T-helper 2 cell treated with Interferon-gamma antibody and Interleukin-4, amounts not matched to agents 5 μg/mL and 100 μg/mL, for 36 hours (primary cell): ENCODE data around the gene ELAVL1.

Source experiments
- DNase-seq: peaks from one replicate; pipeline ENCODE4 v3.0.0; 2021; ENCODE audit warnings: low spot score
- H3K27ac Mint-ChIP-seq: one replicate; pipeline ENCODE4 v1.8.0; 2021; ENCODE audit warnings: mild to moderate bottlenecking, mixed read lengths
- H3K27me3 Mint-ChIP-seq: one replicate; pipeline ENCODE4 v1.8.0; 2021; ENCODE audit warnings: low read depth, mixed read lengths
- H3K36me3 Mint-ChIP-seq: one replicate; pipeline ENCODE4 v1.8.0; 2021; ENCODE audit warnings: low read depth, mixed read lengths
- H3K4me1 Mint-ChIP-seq: one replicate; pipeline ENCODE4 v1.8.0; 2021; ENCODE audit warnings: low read depth, mixed read lengths
- H3K4me3 Mint-ChIP-seq: one replicate; pipeline ENCODE4 v1.8.0; 2022; ENCODE audit warnings: mild to moderate bottlenecking, moderate library complexity, mixed read lengths
- H3K9me3 Mint-ChIP-seq: one replicate; pipeline ENCODE4 v1.8.0; 2021; ENCODE audit warnings: mixed read lengths

The ELAVL1 gene

DNA sequence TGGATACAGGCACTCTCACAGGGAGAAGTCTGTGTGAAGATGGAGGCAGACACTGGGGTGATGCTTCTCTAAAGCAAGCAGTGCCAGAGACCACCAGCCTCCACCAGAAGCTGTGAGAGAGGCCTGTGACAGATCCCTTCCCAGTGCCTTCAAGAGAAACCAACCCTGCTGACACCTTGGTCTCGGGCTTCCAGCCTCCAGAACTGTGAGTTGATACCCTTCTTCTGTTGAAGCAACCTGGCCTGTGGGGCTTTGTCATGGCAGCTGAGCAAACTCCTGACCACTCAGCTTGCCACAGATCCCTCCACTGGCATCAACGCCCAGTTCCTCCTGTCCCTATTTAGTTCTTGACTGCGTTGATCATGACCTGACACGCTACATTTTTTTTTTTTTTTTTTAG, 29.0 kb downstream of the ELAVL1 start:
- Mint-ChIP-seq H3K9me3 (no peaks in the 10 kb centered on the region), H3K4me3 (no peak overlapping the region), H3K4me1 (no peaks in the 10 kb centered on the region), H3K36me3 (peaks cover 9% of the 10 kb centered on the region), H3K27me3 (no peaks in the 10 kb centered on the region), H3K27ac (no peak overlapping the region)
- no peak for DNase-seq

DNA sequence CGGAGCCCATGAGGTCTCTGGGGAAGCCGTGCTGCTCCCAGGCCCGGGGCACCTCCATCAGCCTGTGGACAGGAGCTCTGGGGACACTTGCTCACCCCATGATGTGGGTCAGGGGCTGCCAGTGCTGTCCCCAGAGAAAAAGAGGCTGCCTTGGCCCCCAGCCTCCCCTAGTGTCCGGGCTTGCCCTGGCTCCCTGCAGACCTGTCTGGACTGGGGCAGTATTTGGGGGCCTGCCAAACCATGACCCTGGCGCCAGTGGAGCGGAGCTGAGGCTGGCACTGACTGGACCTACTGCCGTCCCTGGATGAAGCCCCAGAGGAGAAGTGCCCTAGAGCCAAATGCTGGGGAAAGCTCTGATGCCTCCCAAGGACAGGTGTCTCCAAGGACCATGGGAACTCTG, 30.4 kb downstream of the ELAVL1 start:
- no peaks in the 10 kb centered on the region for H3K27me3 Mint-ChIP-seq
- no peak overlapping the region for H3K4me3 Mint-ChIP-seq
- no peak for DNase-seq
- H3K36me3 Mint-ChIP-seq = peaks cover 10% of the 10 kb centered on the region
- no peaks in the 10 kb centered on the region for H3K4me1 Mint-ChIP-seq
- no peaks in the 10 kb centered on the region for H3K9me3 Mint-ChIP-seq
- H3K27ac Mint-ChIP-seq = no peak overlapping the region

DNA sequence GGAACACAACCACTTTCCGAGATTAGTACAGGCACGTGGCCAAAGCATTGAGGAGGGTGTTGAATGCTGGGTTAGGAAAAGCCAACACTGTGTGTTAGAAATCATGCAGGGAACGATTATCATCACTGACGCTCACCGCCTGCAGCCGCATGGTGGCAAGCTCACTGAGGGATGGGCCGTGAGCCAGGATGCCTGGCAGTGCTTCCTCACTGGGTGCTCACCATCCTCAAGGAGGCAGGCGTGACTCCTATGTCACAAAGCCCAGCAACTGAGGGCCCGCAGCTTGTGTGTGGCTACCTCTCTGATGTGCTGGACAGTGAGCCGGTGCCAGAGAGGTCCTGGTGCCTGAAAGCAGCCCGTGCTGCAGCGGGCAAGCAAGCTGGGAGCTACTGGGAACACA, 31.6 kb downstream of the ELAVL1 start:
- no peak for DNase-seq
- Mint-ChIP-seq H3K27ac (no peak overlapping the region), H3K9me3 (no peaks in the 10 kb centered on the region), H3K4me1 (no peaks in the 10 kb centered on the region), H3K36me3 (peaks cover 10% of the 10 kb centered on the region), H3K27me3 (no peaks in the 10 kb centered on the region), H3K4me3 (no peak overlapping the region)

DNA sequence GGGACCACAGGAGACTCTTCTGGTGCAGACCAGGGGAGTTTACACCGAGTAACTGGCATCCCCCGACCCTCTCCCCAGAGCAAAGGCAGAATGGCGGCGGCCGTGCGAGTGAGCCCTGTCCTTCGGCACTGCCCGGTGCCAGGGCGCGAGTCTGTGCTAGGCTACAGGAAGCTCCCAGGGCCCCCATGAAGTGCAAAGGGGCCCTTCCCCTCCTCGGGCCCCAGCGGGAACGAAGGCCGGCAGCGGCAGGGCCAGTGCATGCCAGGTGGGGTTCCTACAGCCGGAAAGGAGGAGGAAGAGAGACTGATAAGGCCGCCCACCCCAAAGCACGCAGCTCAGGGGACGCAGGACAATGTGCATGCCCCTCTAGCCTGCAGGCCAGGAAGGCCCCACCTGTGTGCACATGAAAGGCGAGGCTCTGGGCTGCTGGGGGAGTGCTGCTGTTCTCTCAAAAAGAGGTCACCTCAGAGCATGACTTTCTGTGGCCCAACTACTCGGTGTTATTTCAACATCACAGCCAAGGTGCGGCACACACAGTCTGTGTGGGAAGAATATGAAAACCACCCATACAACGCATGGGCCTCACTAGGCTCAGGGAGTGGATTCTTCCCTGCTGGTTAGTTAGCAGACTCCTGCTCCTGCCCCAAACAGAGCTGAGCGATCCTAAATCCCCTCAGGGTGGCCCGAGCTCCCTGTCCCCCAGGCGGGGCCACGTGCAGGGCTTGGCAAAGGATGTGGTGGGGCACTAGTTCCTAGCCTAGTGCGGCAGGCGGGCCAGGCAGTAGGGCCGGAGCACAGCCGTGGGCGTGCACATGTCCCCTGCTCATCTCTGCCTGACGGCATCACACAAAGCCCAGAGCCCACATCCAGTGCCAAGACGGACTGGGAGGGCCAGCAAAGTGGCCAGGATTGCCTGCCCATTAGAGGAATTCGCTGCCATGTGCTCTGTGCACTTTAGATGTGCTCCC, 33.6 kb downstream of the ELAVL1 start:
- no peaks in the 10 kb centered on the region for H3K27me3 Mint-ChIP-seq
- H3K27ac Mint-ChIP-seq = no peak overlapping the region
- H3K36me3 Mint-ChIP-seq = peaks cover 16% of the 10 kb centered on the region
- no peaks in the 10 kb centered on the region for H3K9me3 Mint-ChIP-seq
- no peak for DNase-seq
- no peak overlapping the region for H3K4me3 Mint-ChIP-seq
- no peaks in the 10 kb centered on the region for H3K4me1 Mint-ChIP-seq

DNA sequence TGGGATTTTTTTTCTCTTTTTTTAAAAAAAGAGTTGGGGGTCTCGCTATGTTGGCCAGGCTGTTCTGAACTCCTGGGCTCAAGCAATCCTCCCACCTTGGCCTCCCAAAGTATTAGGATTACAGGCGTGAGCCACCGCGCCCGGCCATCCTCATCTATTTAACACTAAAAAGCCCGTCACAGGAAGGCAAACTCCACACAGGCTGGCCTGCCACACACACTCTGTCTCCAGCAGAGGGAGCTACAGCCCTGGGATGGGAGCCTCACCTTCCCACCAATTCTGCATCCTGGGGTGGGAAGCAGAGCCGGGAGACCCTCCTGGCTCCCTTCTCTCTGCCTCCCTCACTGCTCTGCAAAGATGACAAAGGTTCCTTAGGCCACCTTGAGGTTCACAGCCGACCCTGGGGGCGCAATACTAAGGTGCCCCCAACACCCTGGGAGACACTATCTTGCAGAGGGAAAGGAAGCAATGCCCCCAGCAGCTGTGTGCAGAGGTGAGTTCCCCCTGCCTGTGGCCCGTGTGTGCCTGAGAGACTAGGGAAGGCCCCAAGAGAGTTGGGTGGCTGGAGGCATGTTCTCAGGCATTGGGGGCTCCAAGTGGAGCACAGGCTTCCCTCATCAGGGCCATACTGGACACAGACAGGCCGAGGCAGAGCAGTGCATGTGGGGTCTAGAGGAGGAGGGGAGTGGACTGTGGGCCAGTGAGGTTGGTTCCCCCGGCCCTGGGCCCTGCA, 34.6 kb downstream of the ELAVL1 start:
- H3K27ac Mint-ChIP-seq = no peak overlapping the region
- no peak for DNase-seq

DNA sequence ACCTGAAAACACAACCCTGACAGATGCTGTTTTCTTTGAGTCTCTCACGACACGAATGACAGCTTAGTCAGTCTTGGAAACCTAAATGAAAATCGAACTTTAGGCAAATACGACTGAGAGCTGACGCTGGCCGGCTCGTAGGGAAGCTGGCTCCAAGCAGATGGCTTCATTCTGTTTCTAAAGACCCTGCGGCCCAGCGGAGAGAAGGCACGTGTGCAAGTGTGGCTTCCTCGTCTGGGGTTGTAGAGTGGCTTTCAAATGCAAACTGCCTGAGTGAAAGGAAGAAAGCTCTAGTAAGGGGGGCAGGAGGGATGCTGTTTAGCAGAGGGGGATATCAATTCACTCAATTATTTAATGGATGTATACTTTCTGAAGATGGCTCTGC, 35.9 kb downstream of the ELAVL1 start:
- Mint-ChIP-seq H3K36me3 (peaks cover 23% of the 10 kb centered on the region), H3K27me3 (no peaks in the 10 kb centered on the region), H3K4me3 (no peak overlapping the region), H3K4me1 (no peaks in the 10 kb centered on the region), H3K9me3 (no peaks in the 10 kb centered on the region), H3K27ac (no peak overlapping the region)
- DNase-seq = no peak

More for the DNA sequence above, 34.6 kb downstream of the ELAVL1 start:
- H3K4me3 Mint-ChIP-seq = no peak overlapping the region
- H3K9me3 Mint-ChIP-seq = no peaks in the 10 kb centered on the region
- H3K4me1 Mint-ChIP-seq = no peaks in the 10 kb centered on the region
- no peaks in the 10 kb centered on the region for H3K27me3 Mint-ChIP-seq
- peaks cover 21% of the 10 kb centered on the region for H3K36me3 Mint-ChIP-seq

DNA sequence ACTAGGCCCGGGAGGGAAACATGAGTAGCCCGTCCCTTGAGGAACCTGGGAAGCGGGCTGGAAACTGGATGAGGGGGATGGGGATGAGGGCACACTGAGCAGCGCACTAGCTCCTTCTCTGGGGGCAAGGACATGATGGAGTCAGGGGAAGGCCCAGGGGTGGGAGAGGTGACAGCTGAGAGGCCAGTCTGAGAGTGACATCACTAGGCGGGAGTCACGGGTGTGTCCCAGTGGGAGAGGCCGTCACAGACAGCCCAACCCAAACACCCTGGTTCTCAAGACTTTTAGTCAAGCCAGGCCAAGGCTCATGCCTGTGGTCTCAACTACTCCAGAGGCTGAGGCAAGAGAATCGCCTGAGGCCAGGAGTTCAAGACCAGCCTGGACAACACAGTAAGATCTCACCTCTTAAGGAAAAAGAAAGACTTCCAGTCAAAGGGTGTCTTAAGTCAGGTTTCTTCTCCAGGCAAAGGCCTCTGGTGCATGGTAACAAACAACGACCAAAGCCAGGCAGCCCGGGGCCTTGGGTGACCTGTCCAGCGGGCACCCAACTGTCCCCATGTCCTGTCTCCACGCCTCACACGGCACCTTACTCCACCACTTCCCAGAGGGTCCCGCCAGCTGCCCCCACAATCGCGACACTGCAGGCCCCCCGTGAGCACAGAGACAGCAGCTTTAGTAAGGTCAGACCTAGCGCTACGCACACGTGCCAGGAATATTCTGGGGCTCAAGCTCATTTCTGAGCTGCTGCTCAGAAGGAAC, 36.5 kb downstream of the ELAVL1 start:
- Mint-ChIP-seq H3K27ac (no peak overlapping the region), H3K36me3 (peaks cover 26% of the 10 kb centered on the region), H3K9me3 (no peaks in the 10 kb centered on the region), H3K4me3 (no peak overlapping the region), H3K27me3 (no peaks in the 10 kb centered on the region), H3K4me1 (no peaks in the 10 kb centered on the region)
- DNase-seq = no peak

DNA sequence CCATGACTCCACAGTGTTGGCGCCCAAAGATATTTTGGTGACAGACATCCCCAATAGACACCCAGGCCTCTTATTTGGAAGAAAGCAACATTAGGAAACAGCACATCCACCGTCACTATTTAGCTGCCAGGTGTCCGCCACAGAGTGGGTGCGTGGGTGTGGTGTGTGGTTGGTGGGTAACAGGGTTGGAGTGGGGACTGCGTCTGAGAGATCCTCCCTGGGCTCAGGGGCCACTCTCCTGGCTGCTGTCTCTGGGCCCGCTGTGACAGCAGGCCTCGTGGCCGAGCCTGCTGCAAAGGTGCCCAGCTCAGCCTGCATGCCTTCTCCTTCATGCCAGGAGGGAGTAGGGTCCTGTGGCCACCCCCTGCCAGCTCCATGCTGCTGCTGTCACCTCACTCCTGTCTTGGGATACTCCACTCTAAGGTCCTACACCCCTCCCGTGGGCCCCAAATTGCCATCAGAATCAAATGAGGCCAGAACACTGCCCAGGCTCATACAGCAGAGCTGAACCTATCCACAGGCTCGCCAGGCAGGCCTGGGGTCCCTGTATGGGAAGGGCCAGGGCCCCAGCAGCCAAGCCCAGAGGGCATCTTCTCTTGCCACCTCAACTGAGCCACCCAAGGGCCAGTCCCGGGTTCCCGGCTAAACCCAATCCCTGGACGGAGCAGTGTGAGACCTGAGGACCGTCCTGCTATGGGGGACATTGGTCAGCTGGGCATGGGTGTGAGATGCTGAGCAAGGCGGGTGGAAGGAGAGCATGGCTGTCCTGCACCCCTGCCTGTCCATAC, 37.2 kb downstream of the ELAVL1 start:
- Mint-ChIP-seq H3K9me3 (no peaks in the 10 kb centered on the region), H3K27me3 (no peaks in the 10 kb centered on the region), H3K27ac (no peak overlapping the region), H3K4me1 (no peaks in the 10 kb centered on the region), H3K36me3 (peaks cover 19% of the 10 kb centered on the region), H3K4me3 (no peak overlapping the region)
- no peak for DNase-seq

DNA sequence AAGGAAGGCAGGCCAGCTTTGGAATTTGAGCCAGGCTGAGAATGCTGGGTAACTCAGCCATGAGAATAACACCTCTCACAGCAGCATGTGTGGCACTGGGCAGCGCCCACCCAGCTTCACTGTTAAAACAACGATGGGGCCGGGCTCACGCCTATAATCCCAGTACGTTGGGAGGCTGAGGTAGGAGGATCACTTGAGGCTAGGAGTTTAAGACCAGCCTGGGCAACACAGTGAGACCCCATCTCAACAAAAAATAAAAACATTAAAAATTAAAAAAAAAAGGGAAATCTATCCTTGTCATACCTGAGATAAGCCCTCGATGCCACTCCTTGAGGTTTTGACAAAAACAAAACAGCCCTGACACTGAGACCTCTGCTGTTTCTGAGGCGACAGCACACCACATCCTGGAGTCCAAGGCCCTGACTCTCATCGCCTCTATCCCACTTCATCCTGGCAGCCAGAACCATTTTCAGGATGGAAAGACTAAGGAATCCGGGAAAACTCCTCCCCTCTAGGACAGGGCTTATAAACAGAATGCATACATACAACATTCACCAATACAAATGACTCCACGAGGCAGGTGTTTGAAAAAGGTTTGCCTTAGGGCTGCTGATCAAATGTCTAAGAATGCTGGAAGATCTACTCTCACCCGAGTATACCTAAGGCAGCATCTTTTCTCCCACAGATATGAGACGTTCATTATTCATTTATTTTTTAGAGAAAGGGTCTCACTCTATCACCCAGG, 39.3 kb downstream of the ELAVL1 start:
- DNase-seq = no peak
- H3K27ac Mint-ChIP-seq = no peak overlapping the region
- no peaks in the 10 kb centered on the region for H3K9me3 Mint-ChIP-seq
- no peak overlapping the region for H3K4me3 Mint-ChIP-seq
- H3K36me3 Mint-ChIP-seq = peaks cover 25% of the 10 kb centered on the region
- no peaks in the 10 kb centered on the region for H3K4me1 Mint-ChIP-seq
- no peaks in the 10 kb centered on the region for H3K27me3 Mint-ChIP-seq

DNA sequence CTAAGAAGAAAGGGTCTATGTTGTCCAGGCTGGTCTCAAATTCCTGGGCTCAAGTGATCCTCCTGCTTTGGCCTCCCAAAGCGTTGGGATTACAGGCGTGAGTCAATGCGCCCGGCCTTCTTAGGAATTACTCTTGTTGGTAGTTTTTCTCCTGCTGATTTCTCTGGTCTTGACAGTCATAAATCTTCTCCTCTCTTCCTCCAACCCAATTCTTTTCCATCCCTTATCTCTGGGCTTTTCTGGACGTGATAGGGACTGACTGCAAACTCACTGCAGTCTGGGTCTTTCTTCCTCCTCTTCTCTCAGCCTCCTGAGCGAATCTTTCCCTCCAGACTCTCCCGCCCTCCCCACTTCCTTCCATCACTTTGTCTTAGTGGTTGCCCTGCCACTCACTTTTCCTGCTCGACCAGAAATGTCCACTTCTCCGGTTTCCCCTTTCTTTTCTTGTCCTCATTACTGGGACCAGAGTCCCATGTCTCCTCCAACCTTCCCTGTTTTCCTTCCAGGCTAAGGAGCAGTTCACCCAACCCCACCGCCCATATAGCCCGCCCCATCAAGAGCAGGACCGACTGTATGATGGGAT, 40.1 kb downstream of the ELAVL1 start:
- DNase-seq = no peak
- no peaks in the 10 kb centered on the region for H3K27me3 Mint-ChIP-seq
- H3K27ac Mint-ChIP-seq = no peak overlapping the region
- H3K36me3 Mint-ChIP-seq = peaks cover 22% of the 10 kb centered on the region
- H3K9me3 Mint-ChIP-seq = no peaks in the 10 kb centered on the region
- no peak overlapping the region for H3K4me3 Mint-ChIP-seq
- no peaks in the 10 kb centered on the region for H3K4me1 Mint-ChIP-seq

DNA sequence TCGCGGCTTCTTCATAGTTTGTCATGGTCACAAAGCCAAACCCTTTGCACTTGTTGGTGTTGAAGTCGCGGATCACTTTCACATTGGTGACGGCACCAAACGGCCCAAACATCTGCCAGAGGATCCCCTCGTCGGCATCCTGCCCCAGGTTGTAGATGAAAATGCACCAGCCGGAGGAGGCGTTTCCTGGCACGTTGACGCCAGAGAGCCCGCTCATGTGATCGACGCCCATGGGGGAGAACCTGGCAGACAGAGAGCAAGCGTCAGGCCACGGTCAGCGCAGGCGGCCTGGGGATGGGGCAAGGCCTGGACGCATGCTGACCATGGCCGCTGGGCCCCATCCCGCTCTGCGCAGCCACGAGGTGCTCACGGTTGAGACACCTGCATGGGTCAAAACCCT, 41.9 kb downstream of the ELAVL1 start:
- Mint-ChIP-seq H3K4me3 (no peak overlapping the region), H3K36me3 (peaks cover 24% of the 10 kb centered on the region), H3K27ac (no peak overlapping the region), H3K27me3 (no peaks in the 10 kb centered on the region), H3K4me1 (no peaks in the 10 kb centered on the region), H3K9me3 (no peaks in the 10 kb centered on the region)
- DNase-seq = no peak

DNA sequence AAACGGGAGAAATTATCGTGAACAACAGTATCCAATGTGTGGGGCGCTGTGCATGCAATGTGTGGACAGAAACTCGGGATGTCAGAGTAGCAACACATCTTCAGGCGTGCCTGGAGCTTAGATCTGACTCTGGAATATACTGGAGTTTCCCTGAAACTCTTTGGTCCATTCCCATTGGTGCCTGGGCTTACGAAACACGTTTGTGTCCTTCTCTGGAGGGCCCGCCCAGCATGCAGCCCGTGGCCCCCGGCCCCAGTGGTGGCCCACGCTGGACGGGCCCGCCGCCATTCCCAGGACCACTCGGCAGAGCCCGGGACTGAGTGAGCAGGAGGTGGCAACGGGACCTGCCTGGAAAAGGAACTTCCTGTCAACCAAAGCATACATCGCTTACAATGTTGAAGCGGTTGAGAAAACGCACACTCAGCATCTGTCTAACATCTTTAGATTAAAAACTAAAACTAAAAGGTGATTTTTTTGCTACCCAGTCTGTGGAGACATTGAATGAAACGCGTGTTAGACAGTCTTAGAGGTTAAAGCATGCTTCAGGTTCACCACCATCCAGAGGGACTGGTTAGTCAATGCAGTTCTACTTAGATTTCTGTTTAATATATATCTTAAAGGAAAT, 42.7 kb downstream of the ELAVL1 start:
- Mint-ChIP-seq H3K4me1 (no peaks in the 10 kb centered on the region), H3K4me3 (no peak overlapping the region), H3K9me3 (no peaks in the 10 kb centered on the region), H3K36me3 (peaks cover 24% of the 10 kb centered on the region), H3K27ac (no peak overlapping the region), H3K27me3 (no peaks in the 10 kb centered on the region)
- DNase-seq = no peak
